Motor neuron (in vitro differentiated cells): ENCODE data around the gene DISC1. TPM values are rescaled to one million over a fixed set of nuclear protein-coding genes. Genes with fewer than 3 reads are reported as not detected.

ENCODE experiments used
- ATAC-seq, 8 experiments: fragments of 200-7000 bp; cut with Tn5 transposase; replicated peaks in 6 of 8; 2 replicates each; pipeline ENCODE4 v1.8.0; 2021; ENCODE audit warnings: mild to moderate bottlenecking in 8 of 8, moderate library complexity in 8 of 8
- H3K27ac ChIP-seq, 2 donors: fragments of 250-450 bp; sonication (Bioruptor Pico); 2 replicates each; pipeline ENCODE4 v1.9.0; 2021; ENCODE audit warnings: antibody characterized with exemption in 2 of 2, mild to moderate bottlenecking in 2 of 2, moderate library complexity in 1 of 2
- H3K4me1 ChIP-seq, 2 donors: fragments of 250-450 bp; sonication (Bioruptor Pico); replicated peaks in 1 of 2; 2 replicates each; pipeline ENCODE4 v1.6.1; 2021; ENCODE audit warnings: antibody characterized with exemption in 2 of 2, mild to moderate bottlenecking in 2 of 2, moderate library complexity in 1 of 2
- H3K4me3 ChIP-seq, 5 donors: fragments of 250-450 bp; sonication (Bioruptor Pico); 2 replicates each; pipeline ENCODE4 v1.9.0; 2021; ENCODE audit warnings: antibody characterized with exemption in 5 of 5, mild to moderate bottlenecking in 5 of 5, moderate library complexity in 4 of 5
- WGBS, 10 experiments: fragments of 450-650 bp; shearing (Covaris generic); methylation state at CpG; one replicate each; pipeline ENCODE4 v1.0.0; 2022; 5-methylcytosine and 5-hydroxymethylcytosine counted together
- in situ Hi-C, 9 experiments: fragments of 400-800 bp; cut with MboI; loops; one replicate each; pipeline ENCODE4 v1.15.0; 2021; ENCODE audit warnings: low sequenced_read_pairs in 9 of 9, low pct_unique_long_range_greater_than_20kb in 2 of 9; ENCODE audit not compliant: unreplicated experiment in 9 of 9
- total RNA-seq, 8 experiments: library from RNA; unstranded; fragments of 300-600 nt; gene quantifications; 2 replicates each; pipeline versions ENCODE4 v1.2.3 to v1.2.4, GENCODE V29; 2022

The DISC1 gene
- total RNA-seq, 8 experiments from 2014 or later, result 1.2 to 13.5 (median 3.7) TPM

GRCh38 chr1:231735411-231735810 lies 108.8 kb downstream of the DISC1 start:
- Histone ChIP-seq H3K27ac (no peak overlapping the region), H3K4me1 (peaks cover 0 to 4% of the 10 kb centered on the region in 2 donors), H3K4me3 (no peak overlapping the region)
- in situ Hi-C loops, result no loop called here
- ATAC-seq, result no peak
- WGBS, 10 experiments, result 16 to 94% (median 57%) methylated on average over 1 to 3 of the region's 3 CpGs

- no peak overlapping the region for H3K4me3 ChIP-seq
- WGBS, 10 experiments, result 43 to 90% (median 78%) methylated on average over 1 to 2 of the region's 2 CpGs; no CpG with 5 or more reads in 4 of the 10 experiments
- ATAC-seq, result peak in 3 of 8 experiments; percentile 47 to 58 (median 57)
- peaks cover 0 to 4% of the 10 kb centered on the region in 2 donors for H3K4me1 ChIP-seq
- no peak overlapping the region for H3K27ac ChIP-seq
- in situ Hi-C loops, result no loop called here
Observed at GRCh38 chr1:231735941-231736340, 109.4 kb downstream of the DISC1 start.

- H3K4me1 ChIP-seq, result peaks cover 0 to 4% of the 10 kb centered on the region in 2 donors
- ATAC-seq, result peak in 6 of 8 experiments; percentile 30 to 93 (median 74)
- no peak overlapping the region for H3K27ac ChIP-seq
- H3K4me3 ChIP-seq, result no peak overlapping the region
- in situ Hi-C loops, result no loop called here
Observed at GRCh38 chr1:231736464-231736863, 109.9 kb downstream of the DISC1 start.

DNA sequence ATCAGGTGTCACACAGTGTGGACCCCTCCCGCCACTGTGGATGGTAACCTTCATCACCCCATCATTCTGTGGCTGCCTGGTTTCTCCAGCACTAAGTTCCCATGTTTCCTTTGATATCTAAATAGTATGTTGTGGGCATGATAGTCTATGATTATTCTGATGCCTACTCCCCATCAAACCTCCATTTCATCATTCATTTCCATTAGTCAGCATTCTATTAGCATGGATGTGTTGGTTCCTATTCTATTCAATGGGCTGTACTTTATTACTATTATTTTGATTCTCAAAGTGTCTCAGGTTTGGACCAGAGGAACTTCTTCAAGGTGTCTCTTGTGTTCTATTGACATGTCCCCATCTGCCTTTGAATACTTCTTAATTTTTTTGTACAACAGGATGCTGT lies 112.0 kb downstream of the DISC1 start:
- no peak overlapping the region for H3K27ac ChIP-seq
- WGBS, 10 experiments, result 57 to 100% (median 100%) methylated on average over 1 of the region's 1 CpG; no CpG with 5 or more reads in 3 of the 10 experiments
- no peak overlapping the region for H3K4me3 ChIP-seq
- H3K4me1 ChIP-seq, result peaks cover 0 to 4% of the 10 kb centered on the region in 2 donors
- in situ Hi-C loops, result no loop called here
- no peak for ATAC-seq

DNA sequence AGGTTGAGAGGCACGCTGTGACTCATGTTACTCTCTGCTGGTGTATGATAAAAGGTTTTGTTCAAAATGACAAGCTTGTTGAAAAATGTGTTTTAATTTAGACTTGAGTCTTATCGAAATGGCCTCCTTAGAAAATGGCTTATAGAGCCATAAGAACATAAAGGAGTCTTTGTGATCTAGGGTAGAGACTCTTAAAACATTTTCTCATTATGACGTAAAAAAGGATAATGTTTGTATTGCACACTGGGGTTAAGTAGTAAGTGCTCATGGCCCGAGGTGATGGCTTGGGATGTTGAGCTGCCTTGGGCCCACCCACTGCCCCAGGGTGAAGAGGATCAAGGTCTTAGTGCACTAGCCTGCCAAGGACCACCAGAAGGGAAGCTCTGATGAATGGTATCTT lies 117.4 kb downstream of the DISC1 start:
- in situ Hi-C loops, result no loop called here
- no peak for ATAC-seq
- H3K27ac ChIP-seq, result no peak overlapping the region
- no peaks in the 10 kb centered on the region for H3K4me1 ChIP-seq
- no peak overlapping the region for H3K4me3 ChIP-seq
- WGBS, 10 experiments, result 11 to 100% (median 77%) methylated on average over 1 to 4 of the region's 4 CpGs; no CpG with 5 or more reads in 1 of the 10 experiments

DNA sequence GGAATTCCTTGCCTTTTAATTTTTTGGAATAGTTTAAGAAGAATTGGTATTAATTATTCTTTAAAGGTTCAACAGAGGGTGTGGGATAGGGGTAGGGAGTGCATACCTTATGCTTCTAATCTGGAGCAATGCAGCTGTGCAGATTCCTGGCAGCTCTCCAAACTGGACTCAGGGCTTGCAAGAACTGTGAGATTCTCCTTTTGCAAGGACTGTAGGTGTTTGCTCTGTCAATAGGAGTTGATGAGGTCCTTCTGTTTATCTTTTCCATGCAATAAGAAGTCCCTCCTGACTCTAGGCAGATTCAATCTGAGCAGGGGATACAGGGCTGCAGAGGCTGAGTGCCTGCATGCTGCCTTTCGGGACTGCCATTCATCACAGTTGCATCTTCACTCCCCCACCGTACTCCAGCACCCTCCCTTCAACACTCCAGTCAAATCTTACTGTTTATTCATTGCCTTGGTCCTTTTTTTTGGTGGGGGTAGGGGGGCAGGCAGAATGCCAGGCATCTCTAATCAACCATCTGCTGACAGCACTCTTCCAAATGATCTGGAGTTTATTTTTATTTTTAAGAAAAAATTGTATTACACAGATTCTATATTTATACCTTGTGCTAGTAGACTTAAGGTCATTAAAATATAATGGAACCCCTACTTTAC lies 122.3 kb downstream of the DISC1 start:
- 57 to 94% (median 67%) methylated on average over 1 to 2 of the region's 2 CpGs; no CpG with 5 or more reads in 5 of the 10 experiments for WGBS, 10 experiments
- in situ Hi-C loops, result no loop called here

GRCh38 chr1:231750296-231750695 lies 123.7 kb downstream of the DISC1 start:
- Histone ChIP-seq H3K4me3 (no peak overlapping the region), H3K4me1 (no peaks in the 10 kb centered on the region), H3K27ac (no peak overlapping the region)
- no peak for ATAC-seq
- whole genome bisulfite sequencing, 10 experiments, result 86 to 100% (median 100%) methylated on average over 1 to 2 of the region's 2 CpGs; no CpG with 5 or more reads in 4 of the 10 experiments
- in situ Hi-C loops, result no loop called here

More for the DNA sequence above, 122.3 kb downstream of the DISC1 start:
- Histone ChIP-seq H3K27ac (no peak overlapping the region), H3K4me3 (no peak overlapping the region), H3K4me1 (no peaks in the 10 kb centered on the region)
- ATAC-seq, result peak in 2 of 8 experiments; percentile 22 to 96

GRCh38 chr1:231750818-231751362 lies 124.3 kb downstream of the DISC1 start:
- Histone ChIP-seq H3K27ac (no peak overlapping the region), H3K4me1 (no peaks in the 10 kb centered on the region), H3K4me3 (no peak overlapping the region)
- in situ Hi-C loops, result no loop called here
- no peak for ATAC-seq
- 55 to 88% (median 82%) methylated on average over 1 to 3 of the region's 3 CpGs for WGBS, 10 experiments

DNA sequence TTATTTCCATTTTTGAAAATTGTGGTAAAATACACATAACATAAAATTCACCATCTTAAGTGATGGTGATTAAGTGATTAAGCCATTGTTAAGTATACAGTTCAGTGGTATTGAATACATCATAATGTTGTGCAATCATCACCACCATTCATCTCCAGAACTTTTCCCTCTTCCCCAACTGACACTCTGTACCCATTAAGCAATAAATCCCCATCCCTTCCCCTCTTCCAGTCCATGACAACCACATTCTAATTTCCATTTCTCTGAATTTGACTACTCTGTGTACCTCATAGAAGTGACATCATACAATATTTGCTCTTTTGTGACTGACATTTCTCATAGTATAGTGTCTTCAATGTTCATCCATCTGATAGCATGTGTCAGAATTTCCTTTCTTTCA lies 124.8 kb downstream of the DISC1 start:
- H3K4me1 ChIP-seq, result no peaks in the 10 kb centered on the region
- in situ Hi-C loops, result no loop called here
- H3K4me3 ChIP-seq, result no peak overlapping the region
- no peak for ATAC-seq
- H3K27ac ChIP-seq, result no peak overlapping the region

- H3K4me1 ChIP-seq, result no peaks in the 10 kb centered on the region
- in situ Hi-C loops, result no loop called here
- 0 to 91% (median 52%) methylated on average over 1 to 3 of the region's 3 CpGs; no CpG with 5 or more reads in 2 of the 10 experiments for WGBS, 10 experiments
- no peak overlapping the region for H3K4me3 ChIP-seq
- ATAC-seq, result no peak
- no peak overlapping the region for H3K27ac ChIP-seq
Observed at GRCh38 chr1:231753313-231753712, 126.7 kb downstream of the DISC1 start.

- peak in 7 of 8 experiments; percentile 10 to 64 (median 32) for ATAC-seq
- 0 to 71% (median 43%) methylated on average over 1 to 2 of the region's 2 CpGs; no CpG with 5 or more reads in 2 of the 10 experiments for WGBS, 10 experiments
- no peak overlapping the region for H3K27ac ChIP-seq
- in situ Hi-C loops, result no loop called here
- no peak overlapping the region for H3K4me3 ChIP-seq
- no peaks in the 10 kb centered on the region for H3K4me1 ChIP-seq
Observed at GRCh38 chr1:231757101-231757404, 130.5 kb downstream of the DISC1 start.

- no peak overlapping the region for H3K27ac ChIP-seq
- H3K4me1 ChIP-seq, result no peaks in the 10 kb centered on the region
- in situ Hi-C loops, result no loop called here
- ATAC-seq, result no peak
- 61 to 100% (median 94%) methylated on average over 1 to 8 of the region's 8 CpGs; no CpG with 5 or more reads in 2 of the 10 experiments for WGBS, 10 experiments
- no peak overlapping the region for H3K4me3 ChIP-seq
Observed at GRCh38 chr1:231757759-231758158, 131.2 kb downstream of the DISC1 start.

DNA sequence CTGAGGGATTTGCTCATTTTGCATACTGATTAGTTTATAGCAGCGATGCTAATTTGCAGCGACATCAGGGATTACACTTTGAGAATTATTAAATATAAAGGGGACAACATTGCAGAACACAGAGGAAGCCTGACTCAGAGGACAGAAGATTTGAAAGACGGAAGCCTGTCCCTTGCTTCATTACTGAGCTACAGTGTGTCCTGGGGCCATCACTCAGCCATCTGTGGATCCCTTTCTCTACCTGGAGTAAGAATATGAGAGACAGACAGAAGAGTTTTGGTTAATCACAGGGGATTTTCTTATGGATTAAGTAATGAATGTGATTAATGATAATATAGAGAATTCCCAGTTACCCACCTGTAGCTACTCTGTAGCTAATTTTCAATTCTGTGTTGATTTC lies 134.7 kb downstream of the DISC1 start:
- no peaks in the 10 kb centered on the region for H3K4me1 ChIP-seq
- peak in 1 of 8 experiments; percentile 64 for ATAC-seq
- in situ Hi-C loops, result no loop called here
- 50 to 100% (median 89%) methylated on average over 1 to 3 of the region's 3 CpGs for WGBS, 10 experiments
- no peak overlapping the region for H3K4me3 ChIP-seq
- no peak overlapping the region for H3K27ac ChIP-seq
